ENCODE data around the gene ZNF227. TPM values are rescaled to one million over a fixed set of nuclear protein-coding genes. Genes with fewer than 3 reads are reported as not detected.

ZNF227 gene
- total RNA-seq (2021): 31.6 and 34.3 TPM in 2 replicates
- percentile 84 among the genes with signal in this experiment for Bru-seq, nascent RNA
- percentile 88 among the genes with signal in this experiment for BruChase-seq, experiment 1, labeled RNA remaining after a 2-hour chase
- BruChase-seq, experiment 2, labeled RNA remaining after a 6-hour chase: percentile 73 among the genes with signal in this experiment
- long read RNA-seq, transcript ZNF227-208 (5 exons, 2,943 nt): major isoform, 5 of 22 reads
- long read RNA-seq, partial matches to known transcripts: 0 of 22 reads
- long read RNA-seq, other reads (novel, unspliced or antisense): 14 of 22 reads

DNA sequence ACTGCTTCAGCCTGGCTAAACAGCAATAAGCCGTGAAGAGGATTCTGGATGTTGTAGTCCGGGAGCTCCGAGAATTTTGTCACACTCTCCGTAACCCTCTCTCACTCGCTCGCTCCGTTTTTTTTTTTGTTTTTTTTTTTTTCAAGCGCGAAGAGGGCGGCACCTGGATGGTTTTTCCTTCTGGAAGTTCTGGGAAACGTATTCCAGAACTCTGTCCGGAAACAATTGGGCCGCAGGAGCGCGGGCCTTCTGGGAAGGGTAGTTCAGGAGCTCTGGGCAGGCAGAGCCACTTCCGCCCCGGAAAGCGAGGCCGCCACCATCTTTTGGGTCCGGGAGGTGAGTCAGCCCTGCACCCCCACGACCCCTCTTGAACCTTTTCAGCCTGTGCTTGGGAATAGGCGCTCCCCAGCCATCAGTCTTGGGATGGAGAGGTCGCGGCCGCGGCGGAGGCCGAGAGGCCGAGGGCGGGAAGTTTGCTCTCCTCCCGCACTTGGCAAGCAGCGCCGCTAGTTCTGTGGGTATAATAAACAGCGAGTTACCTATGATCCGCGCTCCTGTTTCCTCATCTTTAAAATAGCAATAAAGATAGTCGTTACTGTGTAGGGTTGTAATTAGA lies at the start of gene ZNF227:
ZNF227 (plus strand) TSS at position 283 of the 616 bp plus-strand sequence. CDS start 5,261 bp downstream, outside the sequence.
- Histone ChIP-seq H3K27me3 (replicated peaks; ENCODE audit: insufficient read depth, low read depth, low read length, poor library complexity) (no peaks in the 10 kb centered on the region), H3K27ac (ENCODE audit: low read depth, low read length, poor library complexity, severe bottlenecking) (peak within 1 kb of the TSS; percentile 80), H3K4me3 (ENCODE audit: low read depth, low read length, poor library complexity, severe bottlenecking) (peak within 1 kb of the TSS; percentile 85), H3K4me1 (ENCODE audit: insufficient read depth, low read length, poor library complexity, severe bottlenecking) (no peaks in the 10 kb centered on the region), H3K9me3 (ENCODE audit: low read depth, low read length, poor library complexity, severe bottlenecking) (peaks cover 11% of the 10 kb centered on the region), H3K36me3 (ENCODE audit: insufficient read depth, low read length, poor library complexity, severe bottlenecking) (peaks cover 28% of the 10 kb centered on the region)
- no TSS peak for BruUV-seq (replicated peaks)
- TF ChIP-seq, protein P1, sequence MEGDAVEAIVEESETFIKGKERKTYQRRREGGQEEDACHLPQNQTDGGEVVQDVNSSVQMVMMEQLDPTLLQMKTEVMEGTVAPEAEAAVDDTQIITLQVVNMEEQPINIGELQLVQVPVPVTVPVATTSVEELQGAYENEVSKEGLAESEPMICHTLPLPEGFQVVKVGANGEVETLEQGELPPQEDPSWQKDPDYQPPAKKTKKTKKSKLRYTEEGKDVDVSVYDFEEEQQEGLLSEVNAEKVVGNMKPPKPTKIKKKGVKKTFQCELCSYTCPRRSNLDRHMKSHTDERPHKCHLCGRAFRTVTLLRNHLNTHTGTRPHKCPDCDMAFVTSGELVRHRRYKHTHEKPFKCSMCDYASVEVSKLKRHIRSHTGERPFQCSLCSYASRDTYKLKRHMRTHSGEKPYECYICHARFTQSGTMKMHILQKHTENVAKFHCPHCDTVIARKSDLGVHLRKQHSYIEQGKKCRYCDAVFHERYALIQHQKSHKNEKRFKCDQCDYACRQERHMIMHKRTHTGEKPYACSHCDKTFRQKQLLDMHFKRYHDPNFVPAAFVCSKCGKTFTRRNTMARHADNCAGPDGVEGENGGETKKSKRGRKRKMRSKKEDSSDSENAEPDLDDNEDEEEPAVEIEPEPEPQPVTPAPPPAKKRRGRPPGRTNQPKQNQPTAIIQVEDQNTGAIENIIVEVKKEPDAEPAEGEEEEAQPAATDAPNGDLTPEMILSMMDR (conservative IDR thresholded peaks at IDR 0.05; ENCODE audit: low read depth, low read length): no peak
- no peak for TF ChIP-seq EZH2 (IDR thresholded peaks at IDR 0.05; ENCODE audit: borderline replicate concordance, low read depth, low read length, poor library complexity, severe bottlenecking)
- intact Hi-C loops (cut with micrococcal nuclease; ENCODE audit: unreplicated experiment): no loop called here
- ChIA-PET POLR2A (ENCODE audit: low non-redundant PET) (interaction anchor here (0.6 to 0.7 kb wide), 2 partner anchors 134 to 293 kb away, joined by 5 to 10 read pairs; no protein-coding TSS in a partner anchor), CTCF (interaction anchor here (0.7 to 0.8 kb wide), 4 partner anchors 23 to 594 kb away, joined by 3 to 10 read pairs (median 5); no protein-coding TSS in a partner anchor)
- DNase-seq (ENCODE audit: low spot score): peak; percentile 95

DNA sequence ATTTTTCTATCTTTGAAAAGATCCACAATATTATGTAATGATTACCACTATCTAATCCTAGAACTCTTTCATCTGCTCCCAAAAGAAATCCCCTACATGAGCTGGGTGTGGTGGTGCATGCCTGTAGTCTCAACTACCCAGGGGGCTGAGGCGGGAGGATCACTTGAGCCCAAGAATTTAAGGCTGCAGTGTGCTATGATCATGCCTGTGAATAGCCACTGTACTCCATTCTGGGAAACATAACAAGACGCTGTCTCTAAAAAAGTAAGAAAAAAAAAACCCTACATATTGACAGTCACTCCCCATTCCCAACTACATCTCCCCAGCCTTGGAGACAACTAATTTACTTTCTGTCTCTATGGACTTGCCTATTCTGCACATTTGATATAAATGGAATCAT lies 48.5 kb upstream of the ZNF227 start:
- no peak overlapping the region for H3K27ac ChIP-seq (ENCODE audit: low read depth, low read length, poor library complexity, severe bottlenecking)
- H3K27me3 ChIP-seq (replicated peaks; ENCODE audit: insufficient read depth, low read depth, low read length, poor library complexity): no peaks in the 10 kb centered on the region
- peaks cover 3% of the 10 kb centered on the region for H3K4me1 ChIP-seq (ENCODE audit: insufficient read depth, low read length, poor library complexity, severe bottlenecking)
- H3K4me3 ChIP-seq (ENCODE audit: low read depth, low read length, poor library complexity, severe bottlenecking): no peak overlapping the region
- BruUV-seq (replicated peaks): no TSS peak
- ChIA-PET CTCF (no interaction called here), POLR2A (ENCODE audit: low non-redundant PET) (no interaction called here)
- no peak for DNase-seq (ENCODE audit: low spot score)
- peaks cover 24% of the 10 kb centered on the region for H3K36me3 ChIP-seq (ENCODE audit: insufficient read depth, low read length, poor library complexity, severe bottlenecking)
- H3K9me3 ChIP-seq (ENCODE audit: low read depth, low read length, poor library complexity, severe bottlenecking): peaks cover 9% of the 10 kb centered on the region
- TF ChIP-seq, protein P1 (conservative IDR thresholded peaks at IDR 0.05; ENCODE audit: low read depth, low read length): no peak
- no peak for TF ChIP-seq EZH2 (IDR thresholded peaks at IDR 0.05; ENCODE audit: borderline replicate concordance, low read depth, low read length, poor library complexity, severe bottlenecking)
- intact Hi-C loops (cut with micrococcal nuclease; ENCODE audit: unreplicated experiment): loop anchor here (1.0 kb wide), 1 partner anchor 21 kb away; no protein-coding TSS in a partner anchor

DNA sequence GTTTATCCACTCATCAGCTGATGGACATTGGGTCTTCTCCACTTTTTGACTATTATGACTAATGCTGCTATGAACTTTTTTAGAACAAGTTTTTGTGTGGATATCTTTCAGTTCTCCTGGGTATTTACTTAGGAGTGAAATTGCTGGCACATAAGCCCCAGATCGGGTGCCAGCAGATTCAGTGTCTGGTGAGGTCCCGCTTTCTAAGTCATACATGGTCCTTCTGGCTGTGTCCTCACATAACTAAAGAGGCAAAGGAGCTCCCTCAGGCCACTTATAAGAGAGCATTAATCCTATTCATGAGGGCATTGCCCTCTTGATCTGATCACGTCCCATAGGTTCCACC lies 48.0 kb upstream of the ZNF227 start:
- no peaks in the 10 kb centered on the region for H3K27me3 ChIP-seq (replicated peaks; ENCODE audit: insufficient read depth, low read depth, low read length, poor library complexity)
- intact Hi-C loops (cut with micrococcal nuclease; ENCODE audit: unreplicated experiment): loop anchor here (1.0 kb wide), 1 partner anchor 22 kb away; no protein-coding TSS in a partner anchor
- no peak for DNase-seq (ENCODE audit: low spot score)
- POLR2A ChIA-PET (ENCODE audit: low non-redundant PET): no interaction called here
- BruUV-seq (replicated peaks): no TSS peak
- no peak overlapping the region for H3K27ac ChIP-seq (ENCODE audit: low read depth, low read length, poor library complexity, severe bottlenecking)
- H3K4me3 ChIP-seq (ENCODE audit: low read depth, low read length, poor library complexity, severe bottlenecking): peak overlapping the region; percentile 60
- H3K36me3 ChIP-seq (ENCODE audit: insufficient read depth, low read length, poor library complexity, severe bottlenecking): peaks cover 29% of the 10 kb centered on the region
- peaks cover 3% of the 10 kb centered on the region for H3K4me1 ChIP-seq (ENCODE audit: insufficient read depth, low read length, poor library complexity, severe bottlenecking)
- CTCF ChIA-PET: no interaction called here
- peaks cover 6% of the 10 kb centered on the region for H3K9me3 ChIP-seq (ENCODE audit: low read depth, low read length, poor library complexity, severe bottlenecking)
- no peak for TF ChIP-seq EZH2 (IDR thresholded peaks at IDR 0.05; ENCODE audit: borderline replicate concordance, low read depth, low read length, poor library complexity, severe bottlenecking)
- TF ChIP-seq, protein P1 (conservative IDR thresholded peaks at IDR 0.05; ENCODE audit: low read depth, low read length): no peak
